ENCODE results near the gene STT3B. TPM values are rescaled to one million over a fixed set of nuclear protein-coding genes. Genes with fewer than 3 reads are reported as not detected.
A peak's percentile ranks its signal among the peaks of the same experiment; 100 is the strongest.

Gene STT3B
- total and polyA plus RNA-seq, 4 experiments from 2014 or later = 145 to 183 (median 159) TPM

DNA sequence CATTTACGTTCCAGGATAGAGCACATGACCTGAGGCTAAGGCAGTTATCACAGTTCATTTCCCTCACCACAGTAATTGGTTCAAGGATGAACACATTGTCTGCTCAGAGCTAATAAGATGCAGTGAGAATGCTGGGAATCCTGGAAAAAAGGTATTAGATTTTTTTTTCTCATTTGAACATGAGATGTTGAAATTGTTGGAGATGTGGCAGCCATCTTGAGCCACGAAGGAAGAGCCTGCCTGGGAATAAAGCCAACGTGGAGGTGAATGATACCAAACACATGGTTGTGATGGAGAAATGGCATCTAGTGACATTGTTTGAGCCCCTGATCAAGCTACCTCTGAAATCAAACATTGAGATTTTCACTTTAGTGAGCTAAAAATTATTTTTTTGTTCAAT lies 16.0 kb upstream of the STT3B start:
- no peaks in the 10 kb centered on the region for H3K9me3 ChIP-seq (ENCODE audit: control insufficient read depth in 1 of 2, low read length in 2 of 2)
- H3K27ac Mint-ChIP-seq = no peak overlapping the region
- H3K36me3 ChIP-seq (ENCODE audit: insufficient read depth, low read length) = no peaks in the 10 kb centered on the region
- no peaks in the 10 kb centered on the region for H3K27me3 Mint-ChIP-seq
- CTCF ChIA-PET (ENCODE audit: partially characterized antibody) = interaction anchor here (0.8 to 1.2 kb wide), 4 partner anchors 13 to 54 kb away, joined by 3 read pairs; no protein-coding TSS in a partner anchor
- H3K27me3 ChIP-seq (ENCODE audit: insufficient read depth, low read length) = no peaks in the 10 kb centered on the region
- POLR2A ChIA-PET (ENCODE audit: partially characterized antibody) = interaction anchor here (1.1 to 2.1 kb wide), 3 partner anchors 16 to 290 kb away, joined by 4 to 6 read pairs (median 4); partner anchors contain the start of gene STT3B
- peaks cover 5% of the 10 kb centered on the region for H3K4me1 ChIP-seq (ENCODE audit: insufficient read depth, low read length)
- H3K4me3 ChIP-seq (ENCODE audit: low read length in 2 of 2) = no peak overlapping the region
- no peaks in the 10 kb centered on the region for H3K36me3 Mint-ChIP-seq
- no peak overlapping the region for H3K4me3 Mint-ChIP-seq
- H3K27ac ChIP-seq (ENCODE audit: low read depth, low read length) = no peak overlapping the region
- H3K4me1 Mint-ChIP-seq = peaks cover 3 to 6% (median 4%) of the 10 kb centered on the region in 4 donors
- no peak for DNase-seq
- no peaks in the 10 kb centered on the region for H3K9me3 Mint-ChIP-seq
- intact Hi-C loops (cut with micrococcal nuclease) = no loop called here

DNA sequence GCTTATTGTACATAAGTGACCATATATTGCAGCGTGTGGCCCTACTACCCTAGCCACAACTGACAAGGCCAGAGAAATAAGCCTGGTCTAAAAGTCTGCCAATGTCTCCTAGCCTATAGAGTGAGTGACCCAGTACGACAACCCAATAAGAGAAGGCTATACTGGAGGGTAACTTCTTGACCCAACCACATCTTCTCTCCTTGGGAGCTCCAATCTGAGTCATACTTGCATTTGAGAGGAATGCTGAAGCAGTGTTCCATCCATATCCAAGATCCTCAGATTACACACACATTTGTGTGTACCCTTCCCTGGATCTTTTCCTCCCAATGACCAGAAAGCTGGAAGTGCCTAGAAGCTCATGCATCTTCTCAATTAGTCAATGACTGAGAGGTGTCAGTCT lies 11.3 kb upstream of the STT3B start:
- H3K27ac ChIP-seq (ENCODE audit: low read depth, low read length) = no peak overlapping the region
- no peak for DNase-seq
- H3K36me3 ChIP-seq (ENCODE audit: insufficient read depth, low read length) = no peaks in the 10 kb centered on the region
- Mint-ChIP-seq H3K27ac (peak overlapping the region in 2 of 7 donors; percentile 23 to 56), H3K36me3 (no peaks in the 10 kb centered on the region), H3K27me3 (no peaks in the 10 kb centered on the region), H3K4me1 (peaks cover 9 to 22% (median 18%) of the 10 kb centered on the region in 4 donors), H3K4me3 (no peak overlapping the region), H3K9me3 (no peaks in the 10 kb centered on the region)
- H3K27me3 ChIP-seq (ENCODE audit: insufficient read depth, low read length) = no peaks in the 10 kb centered on the region
- CTCF ChIA-PET (ENCODE audit: partially characterized antibody) = interaction anchor here (1.2 to 2.9 kb wide), 4 partner anchors 10 to 13 kb away, joined by 3 to 19 read pairs (median 9); partner anchors contain the start of gene STT3B
- H3K4me1 ChIP-seq (ENCODE audit: insufficient read depth, low read length) = peaks cover 16% of the 10 kb centered on the region
- no peak overlapping the region for H3K4me3 ChIP-seq (ENCODE audit: low read length in 2 of 2)
- POLR2A ChIA-PET (ENCODE audit: partially characterized antibody) = interaction anchor here (1.9 to 5.3 kb wide), 2 partner anchors 11 to 59 kb away, joined by 15 to 88 read pairs; partner anchors contain the start of gene STT3B
- intact Hi-C loops (cut with micrococcal nuclease) = no loop called here
- no peaks in the 10 kb centered on the region for H3K9me3 ChIP-seq (ENCODE audit: control insufficient read depth in 1 of 2, low read length in 2 of 2)

DNA sequence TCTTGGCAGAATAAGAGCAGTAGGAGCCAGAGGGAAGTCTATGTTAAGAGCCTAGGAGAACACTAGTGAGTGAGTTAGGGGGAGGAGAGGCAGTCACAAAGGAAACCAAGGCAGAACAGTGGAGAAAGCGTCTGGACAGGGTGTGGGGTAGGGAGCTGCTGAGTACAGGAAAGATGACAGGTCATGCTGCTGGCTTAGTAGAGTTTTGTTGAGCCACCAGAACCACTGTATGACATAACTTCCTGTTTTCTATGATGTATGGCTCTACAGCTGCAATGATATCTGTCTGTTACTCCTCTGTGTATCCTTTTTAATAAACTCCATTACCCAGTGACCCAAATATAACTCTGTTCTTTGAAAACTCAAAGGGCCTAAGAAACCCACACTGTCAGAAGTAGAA lies 10.6 kb upstream of the STT3B start:
- Mint-ChIP-seq H3K4me3 (peak overlapping the region in 6 of 8 donors; percentile 13 to 70 (median 59)), H3K36me3 (no peaks in the 10 kb centered on the region), H3K27me3 (no peaks in the 10 kb centered on the region), H3K27ac (peak overlapping the region in 6 of 7 donors; percentile 11 to 63 (median 45)), H3K4me1 (peaks cover 9 to 22% (median 18%) of the 10 kb centered on the region in 4 donors), H3K9me3 (no peaks in the 10 kb centered on the region)
- H3K27me3 ChIP-seq (ENCODE audit: insufficient read depth, low read length) = no peaks in the 10 kb centered on the region
- POLR2A ChIA-PET (ENCODE audit: partially characterized antibody) = interaction anchor here (1.2 to 5.3 kb wide), 3 partner anchors 10 to 60 kb away, joined by 3 to 88 read pairs (median 15); partner anchors contain the start of gene STT3B
- DNase-seq = peak in 4 of 5 donors; percentile 29 to 59 (median 36)
- H3K9me3 ChIP-seq (ENCODE audit: control insufficient read depth in 1 of 2, low read length in 2 of 2) = no peaks in the 10 kb centered on the region
- no peaks in the 10 kb centered on the region for H3K36me3 ChIP-seq (ENCODE audit: insufficient read depth, low read length)
- CTCF ChIA-PET (ENCODE audit: partially characterized antibody) = interaction anchor here (1.6 to 2.0 kb wide), 3 partner anchors 10 to 58 kb away, joined by 3 to 19 read pairs (median 4); partner anchors contain the start of gene STT3B
- peaks cover 16% of the 10 kb centered on the region for H3K4me1 ChIP-seq (ENCODE audit: insufficient read depth, low read length)
- H3K4me3 ChIP-seq (ENCODE audit: low read length in 2 of 2) = no peak overlapping the region
- intact Hi-C loops (cut with micrococcal nuclease) = no loop called here
- no peak overlapping the region for H3K27ac ChIP-seq (ENCODE audit: low read depth, low read length)

DNA sequence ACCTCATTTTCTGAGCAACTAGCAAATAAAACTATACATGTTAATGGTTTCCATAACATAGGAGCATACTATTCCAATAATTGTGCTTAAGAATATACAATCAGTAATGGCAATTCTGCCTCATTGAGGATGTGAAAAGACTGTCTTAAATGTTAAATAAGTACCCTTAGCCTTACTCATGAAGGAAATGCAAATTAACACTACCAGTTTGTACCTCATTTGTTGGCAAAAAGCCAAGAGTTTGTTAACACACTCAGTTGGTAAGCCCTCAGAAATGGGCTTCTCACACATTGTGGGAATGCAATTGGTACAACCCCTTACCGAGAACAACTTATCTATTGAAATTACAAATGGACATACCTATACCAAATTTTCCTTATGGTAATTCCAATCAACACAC lies 9.2 kb upstream of the STT3B start:
- Mint-ChIP-seq H3K4me1 (peaks cover 9 to 22% (median 18%) of the 10 kb centered on the region in 4 donors), H3K36me3 (no peaks in the 10 kb centered on the region), H3K9me3 (no peaks in the 10 kb centered on the region), H3K4me3 (no peak overlapping the region), H3K27ac (no peak overlapping the region), H3K27me3 (no peaks in the 10 kb centered on the region)
- H3K9me3 ChIP-seq (ENCODE audit: control insufficient read depth in 1 of 2, low read length in 2 of 2) = no peaks in the 10 kb centered on the region
- no peak overlapping the region for H3K4me3 ChIP-seq (ENCODE audit: low read length in 2 of 2)
- ChIA-PET CTCF (ENCODE audit: partially characterized antibody) (interaction anchor here (1.0 to 2.0 kb wide), 3 partner anchors 10 to 59 kb away, joined by 3 to 4 read pairs (median 3); no protein-coding TSS in a partner anchor), POLR2A (ENCODE audit: partially characterized antibody) (interaction anchor here (5.3 kb wide), 1 partner anchor 9 kb away, joined by 88 read pairs; the partner anchor contains the start of gene STT3B)
- no peaks in the 10 kb centered on the region for H3K27me3 ChIP-seq (ENCODE audit: insufficient read depth, low read length)
- peaks cover 16% of the 10 kb centered on the region for H3K4me1 ChIP-seq (ENCODE audit: insufficient read depth, low read length)
- intact Hi-C loops (cut with micrococcal nuclease) = no loop called here
- H3K27ac ChIP-seq (ENCODE audit: low read depth, low read length) = no peak overlapping the region
- DNase-seq = no peak
- H3K36me3 ChIP-seq (ENCODE audit: insufficient read depth, low read length) = no peaks in the 10 kb centered on the region

DNA sequence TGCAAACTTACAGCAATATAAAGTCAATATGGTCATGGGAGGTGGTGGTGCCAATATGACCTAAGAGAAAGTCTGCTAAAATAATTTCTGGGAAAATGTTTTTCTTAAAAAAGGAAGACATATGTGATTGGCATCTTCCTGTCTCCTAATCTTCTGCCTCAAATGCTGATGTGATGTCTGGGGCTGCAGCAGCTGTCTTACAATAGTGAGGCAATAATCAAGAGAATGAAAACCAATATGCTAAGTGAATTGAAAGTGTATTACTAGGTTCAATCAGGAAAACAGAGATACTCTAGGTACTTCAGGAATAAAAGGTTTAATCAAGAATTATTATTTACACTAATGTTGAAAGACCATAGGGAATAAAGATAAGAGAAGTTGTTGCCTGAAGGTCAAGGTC lies 7.2 kb upstream of the STT3B start:
- Mint-ChIP-seq H3K27me3 (no peaks in the 10 kb centered on the region), H3K27ac (no peak overlapping the region), H3K4me3 (no peak overlapping the region)

DNA sequence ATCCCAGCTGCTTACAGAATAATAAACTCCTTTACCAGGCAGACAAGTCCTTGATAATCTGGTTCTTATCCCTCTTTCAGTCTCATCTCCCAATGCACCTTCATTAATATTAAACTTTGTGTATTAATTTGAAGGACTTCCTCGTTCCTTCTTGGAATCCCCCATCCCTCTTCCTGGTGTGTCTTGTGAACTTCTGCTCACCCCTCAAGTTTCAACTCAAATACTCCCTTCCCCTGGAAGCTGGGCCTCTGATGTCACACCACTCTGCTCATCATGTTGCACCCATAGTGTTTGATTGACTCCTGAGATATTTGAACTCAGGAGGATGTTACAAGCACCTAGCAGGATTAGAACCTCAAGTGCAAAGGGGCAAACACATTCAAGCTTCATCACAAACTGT lies 3.3 kb upstream of the STT3B start:
- H3K27ac ChIP-seq (ENCODE audit: low read depth, low read length) = no peak overlapping the region
- H3K4me3 ChIP-seq (ENCODE audit: low read length in 2 of 2) = no peak overlapping the region
- no peaks in the 10 kb centered on the region for H3K36me3 ChIP-seq (ENCODE audit: insufficient read depth, low read length)
- H3K4me1 Mint-ChIP-seq = peaks cover 0 to 15% (median 4%) of the 10 kb centered on the region in 4 donors
- no peaks in the 10 kb centered on the region for H3K27me3 Mint-ChIP-seq
- H3K4me3 Mint-ChIP-seq = no peak overlapping the region
- ChIA-PET POLR2A (ENCODE audit: partially characterized antibody) (interaction anchor here (1.1 kb wide), 1 partner anchor 67 kb away, joined by 3 read pairs; no protein-coding TSS in a partner anchor), CTCF (ENCODE audit: partially characterized antibody) (no interaction called here)
- no peaks in the 10 kb centered on the region for H3K9me3 Mint-ChIP-seq
- no peaks in the 10 kb centered on the region for H3K27me3 ChIP-seq (ENCODE audit: insufficient read depth, low read length)
- H3K27ac Mint-ChIP-seq = no peak overlapping the region
- intact Hi-C loops (cut with micrococcal nuclease) = no loop called here
- DNase-seq = no peak
- H3K9me3 ChIP-seq (ENCODE audit: control insufficient read depth in 1 of 2, low read length in 2 of 2) = no peaks in the 10 kb centered on the region
- peaks cover 0 to 17% of the 10 kb centered on the region in 2 donors for H3K36me3 Mint-ChIP-seq
- H3K4me1 ChIP-seq (ENCODE audit: insufficient read depth, low read length) = peaks cover 15% of the 10 kb centered on the region

More for the DNA sequence above, 7.2 kb upstream of the STT3B start:
- Histone ChIP-seq H3K27me3 (ENCODE audit: insufficient read depth, low read length) (no peaks in the 10 kb centered on the region), H3K27ac (ENCODE audit: low read depth, low read length) (no peak overlapping the region), H3K4me1 (ENCODE audit: insufficient read depth, low read length) (peaks cover 21% of the 10 kb centered on the region), H3K36me3 (ENCODE audit: insufficient read depth, low read length) (no peaks in the 10 kb centered on the region), H3K4me3 (ENCODE audit: low read length in 2 of 2) (no peak overlapping the region), H3K9me3 (ENCODE audit: control insufficient read depth in 1 of 2, low read length in 2 of 2) (no peaks in the 10 kb centered on the region)
- Mint-ChIP-seq H3K4me1 (peaks cover 9 to 22% (median 18%) of the 10 kb centered on the region in 4 donors), H3K9me3 (no peaks in the 10 kb centered on the region), H3K36me3 (no peaks in the 10 kb centered on the region)
- ChIA-PET CTCF (ENCODE audit: partially characterized antibody) (interaction anchor here (1.0 kb wide), 1 partner anchor 24 kb away, joined by 3 read pairs; no protein-coding TSS in a partner anchor), POLR2A (ENCODE audit: partially characterized antibody) (interaction anchor here (0.7 kb wide), 1 partner anchor 63 kb away, joined by 3 read pairs; no protein-coding TSS in a partner anchor)
- intact Hi-C loops (cut with micrococcal nuclease) = no loop called here
- DNase-seq = no peak
